Liver (tissue), 3 donors: ENCODE measurements around the gene TYMP.

ENCODE experiments used
- JUND ChIP-seq, 2 donors: IDR thresholded peaks; 2 replicates each; pipeline ENCODE4 v1.6.1; 2016; ENCODE audit warnings: antibody characterized with exemption in 2 of 2
- TF ChIP-seq, protein P1 (sequence below): fragments of 150-350 bp; IDR thresholded peaks from 2 replicates; pipeline ENCODE4 v1.5.1; 2017; ENCODE audit warnings: improper control_type of control experiment, low read depth, low read length; ENCODE audit not compliant: missing input control
- TF ChIP-seq, protein P2 (sequence below): IDR thresholded peaks from 2 replicates; pipeline ENCODE4 v1.6.1; 2016; ENCODE audit warnings: antibody characterized with exemption
- donor health status: healthy.
- donor health status: healthy.

GRCh38 chr22:50521710-50522109, 8.1 kb downstream of the TYMP start:
- TF ChIP-seq, protein P1, sequence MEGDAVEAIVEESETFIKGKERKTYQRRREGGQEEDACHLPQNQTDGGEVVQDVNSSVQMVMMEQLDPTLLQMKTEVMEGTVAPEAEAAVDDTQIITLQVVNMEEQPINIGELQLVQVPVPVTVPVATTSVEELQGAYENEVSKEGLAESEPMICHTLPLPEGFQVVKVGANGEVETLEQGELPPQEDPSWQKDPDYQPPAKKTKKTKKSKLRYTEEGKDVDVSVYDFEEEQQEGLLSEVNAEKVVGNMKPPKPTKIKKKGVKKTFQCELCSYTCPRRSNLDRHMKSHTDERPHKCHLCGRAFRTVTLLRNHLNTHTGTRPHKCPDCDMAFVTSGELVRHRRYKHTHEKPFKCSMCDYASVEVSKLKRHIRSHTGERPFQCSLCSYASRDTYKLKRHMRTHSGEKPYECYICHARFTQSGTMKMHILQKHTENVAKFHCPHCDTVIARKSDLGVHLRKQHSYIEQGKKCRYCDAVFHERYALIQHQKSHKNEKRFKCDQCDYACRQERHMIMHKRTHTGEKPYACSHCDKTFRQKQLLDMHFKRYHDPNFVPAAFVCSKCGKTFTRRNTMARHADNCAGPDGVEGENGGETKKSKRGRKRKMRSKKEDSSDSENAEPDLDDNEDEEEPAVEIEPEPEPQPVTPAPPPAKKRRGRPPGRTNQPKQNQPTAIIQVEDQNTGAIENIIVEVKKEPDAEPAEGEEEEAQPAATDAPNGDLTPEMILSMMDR = no peak
- no peak for TF ChIP-seq JUND (IDR thresholded peaks at IDR 0.05)
- TF ChIP-seq, protein P2, sequence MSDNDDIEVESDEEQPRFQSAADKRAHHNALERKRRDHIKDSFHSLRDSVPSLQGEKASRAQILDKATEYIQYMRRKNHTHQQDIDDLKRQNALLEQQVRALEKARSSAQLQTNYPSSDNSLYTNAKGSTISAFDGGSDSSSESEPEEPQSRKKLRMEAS = no peak
